ENCODE measurements around the gene POLR3H.
A peak's percentile ranks its signal among the peaks of the same experiment; 100 is the strongest.

Gene POLR3H

DNA sequence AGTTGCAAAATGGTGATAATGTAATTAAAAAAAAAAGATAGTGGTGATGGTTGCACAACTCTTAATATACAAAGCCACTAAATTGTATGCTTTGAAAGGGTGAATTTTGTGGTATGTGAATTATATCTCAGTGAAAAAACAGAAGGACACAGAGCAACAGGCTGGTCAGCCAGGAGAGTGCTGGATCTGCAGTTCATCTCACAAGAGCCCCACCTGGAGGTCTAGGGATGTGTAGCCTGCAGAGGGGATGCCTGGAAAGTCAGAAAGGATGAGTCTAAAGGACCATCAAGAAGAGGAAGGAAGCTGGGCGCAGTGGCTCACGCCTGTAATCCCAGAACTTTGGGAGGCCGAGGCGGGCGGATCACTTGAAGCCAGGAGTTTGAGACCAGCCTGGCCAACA lies 9.0 kb downstream of the POLR3H start:
- DNase-seq (ENCODE audit: low spot score): peak; percentile 60

DNA sequence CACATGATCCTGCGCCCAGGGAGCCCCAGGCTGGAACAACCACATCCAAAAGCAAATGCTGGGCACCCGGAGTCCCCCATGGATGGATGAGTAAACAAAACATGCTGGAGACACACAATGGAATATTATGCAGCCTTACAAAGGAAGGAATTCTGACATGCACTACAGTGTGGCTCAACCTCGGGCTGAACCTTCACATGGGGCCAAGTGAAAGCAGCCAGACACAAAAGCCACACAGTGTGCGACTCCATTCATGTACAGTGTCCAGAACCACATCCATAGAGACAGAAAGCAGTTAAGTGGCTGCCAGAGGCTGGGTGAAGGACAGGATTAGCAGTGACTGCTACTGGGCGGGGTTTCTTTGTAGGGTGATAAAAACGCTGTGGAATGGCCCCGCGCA lies 10.1 kb downstream of the POLR3H start:
- no peak for DNase-seq (ENCODE audit: low spot score)

DNA sequence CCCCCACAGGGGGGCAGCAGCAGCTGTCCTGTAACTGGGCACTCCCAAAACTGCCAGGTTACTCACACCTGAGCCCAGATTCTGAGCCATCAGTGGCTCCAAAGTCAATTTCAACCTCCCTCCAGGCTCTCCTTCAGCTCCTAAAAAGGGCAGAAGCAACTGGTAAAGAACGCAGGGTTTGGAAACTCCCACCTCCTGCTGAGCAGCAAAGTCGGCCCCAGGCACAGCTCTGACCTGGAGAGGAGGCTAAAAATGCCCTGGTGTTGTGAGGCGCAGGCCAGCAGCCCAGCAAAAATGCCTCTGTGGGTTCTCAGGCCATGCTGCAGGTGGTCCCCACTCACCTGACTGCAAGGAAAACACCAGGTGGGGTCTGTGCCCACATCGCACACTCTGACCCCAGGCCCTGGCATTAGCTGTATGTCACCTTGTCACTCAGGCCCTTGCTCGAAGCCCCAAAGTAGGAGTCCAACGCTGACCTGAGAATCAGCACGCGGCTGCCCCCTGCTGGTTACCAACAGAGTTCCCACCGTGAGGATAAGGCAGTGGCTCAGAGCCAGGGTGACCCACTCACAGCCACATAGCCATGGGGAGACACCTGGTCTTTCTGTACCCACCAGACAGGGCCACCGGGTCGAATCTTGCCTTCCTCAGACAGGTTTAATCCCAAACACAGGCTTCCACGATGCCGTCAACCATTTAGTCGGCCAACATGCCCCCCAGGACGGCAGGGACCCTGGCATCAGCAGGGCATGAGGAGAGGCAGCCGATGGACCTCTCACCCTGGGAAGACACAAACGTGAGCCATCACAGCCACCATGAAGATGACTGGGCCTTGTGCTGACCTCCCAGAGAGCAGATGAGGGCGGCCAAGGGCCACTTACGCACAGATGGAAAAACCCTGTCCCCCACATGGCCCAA lies 11.1 kb downstream of the POLR3H start:
- DNase-seq (ENCODE audit: low spot score): peak; percentile 70

DNA sequence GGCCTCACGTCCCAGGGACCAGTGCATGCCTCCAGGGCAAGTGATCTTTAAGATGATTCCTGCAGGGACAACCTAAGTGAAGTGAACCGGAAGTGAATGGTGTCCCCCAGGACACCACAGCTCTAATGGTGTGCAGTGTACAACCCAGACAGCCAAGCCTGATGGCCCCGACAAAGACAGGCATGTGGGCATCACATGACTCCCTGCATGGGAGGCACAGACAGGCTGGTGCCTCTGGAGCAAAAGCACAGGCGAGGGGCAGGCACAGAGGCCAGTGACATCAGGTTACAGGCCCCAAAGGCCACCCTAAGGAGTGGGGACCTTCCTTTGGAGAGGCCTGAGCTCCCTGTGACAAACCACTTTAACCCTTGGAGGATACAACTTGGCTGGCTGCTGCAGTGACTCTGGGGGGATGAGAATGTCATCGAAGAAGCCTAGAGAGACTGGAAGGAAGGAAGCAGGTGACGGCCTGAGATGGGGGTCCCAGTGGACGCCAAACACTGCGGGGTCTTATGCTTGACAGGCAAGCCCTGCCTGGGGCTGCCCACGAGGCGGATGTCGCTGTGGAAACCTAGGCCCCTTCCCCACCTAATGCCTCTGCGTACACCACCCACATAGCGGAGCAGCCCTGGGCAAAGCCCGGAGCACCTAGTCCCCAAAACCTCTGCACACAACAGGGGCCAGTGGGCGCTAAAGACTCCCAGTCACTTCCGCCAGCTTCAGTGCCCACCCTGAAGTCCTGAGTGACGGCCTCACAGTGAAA lies 12.4 kb downstream of the POLR3H start:
- DNase-seq (ENCODE audit: low spot score): no peak

DNA sequence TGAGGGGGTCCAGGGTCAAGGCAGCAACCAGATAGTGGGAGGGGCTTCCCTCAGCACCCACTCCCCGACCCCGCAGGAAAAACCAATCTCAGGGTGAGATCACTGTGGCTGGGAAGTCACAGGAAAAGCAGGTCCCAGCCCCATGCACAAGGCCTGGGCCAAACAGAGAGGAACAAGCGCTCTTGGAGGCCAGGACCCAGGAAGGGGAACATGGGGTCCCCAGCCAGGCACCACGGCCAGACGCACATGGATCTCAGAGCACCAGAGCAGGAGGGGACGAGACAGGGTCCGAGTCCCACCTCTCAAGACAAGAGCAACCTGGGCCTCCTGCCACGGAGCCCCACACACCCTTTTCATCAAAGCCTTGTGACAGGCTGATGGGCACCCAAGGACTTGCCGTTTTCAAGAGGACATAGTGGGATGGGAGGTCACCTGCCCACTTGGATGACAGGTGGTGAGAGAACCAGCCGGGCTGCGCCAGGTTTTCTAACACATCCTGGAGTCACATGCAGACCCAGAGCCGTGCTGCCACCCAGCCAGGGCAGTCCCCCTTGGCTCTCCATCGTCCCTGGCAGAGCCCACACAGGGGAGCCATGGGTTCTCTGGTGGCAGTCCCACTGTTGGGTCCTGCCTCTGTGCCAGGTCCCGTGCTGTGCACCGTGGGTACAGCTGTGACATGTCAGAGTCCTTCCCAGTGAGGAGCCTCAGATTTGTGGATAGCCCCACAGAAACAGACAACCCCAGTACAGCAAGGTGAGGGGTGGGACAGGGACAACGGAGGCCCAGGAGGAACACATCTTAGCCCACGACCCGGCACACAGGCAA lies 13.2 kb downstream of the POLR3H start:
- DNase-seq (ENCODE audit: low spot score): no peak

DNA sequence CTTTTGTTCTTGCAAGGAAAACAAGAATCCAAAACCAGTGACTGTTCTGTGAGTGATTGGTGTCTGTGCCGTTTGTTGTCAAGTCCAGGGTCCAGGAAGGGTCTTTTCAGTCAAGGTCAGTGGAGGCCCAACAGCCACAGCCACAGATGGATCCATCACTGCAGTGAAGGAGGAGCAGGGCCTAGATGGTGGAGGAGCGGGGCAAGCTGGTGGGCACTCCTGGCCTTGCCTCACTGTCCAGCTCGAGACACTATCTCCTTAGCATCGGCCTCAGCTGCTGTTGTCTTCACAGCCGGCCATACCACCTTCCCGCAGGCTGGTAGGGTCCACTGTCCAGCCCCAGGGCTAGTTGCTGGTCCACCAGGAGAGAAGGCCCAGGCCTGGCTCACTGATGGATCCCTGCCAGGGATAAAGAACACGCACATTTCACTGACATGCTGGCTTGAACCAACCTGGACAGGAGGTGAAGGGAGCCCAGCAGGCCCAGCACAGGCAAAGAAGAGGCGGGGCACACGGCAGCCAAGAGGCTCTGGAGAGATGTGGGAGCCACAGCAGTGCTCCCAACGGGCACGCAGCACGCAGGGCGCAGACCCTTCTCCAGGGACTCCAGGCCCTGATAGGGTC lies 15.2 kb downstream of the POLR3H start:
- DNase-seq (ENCODE audit: low spot score): no peak

DNA sequence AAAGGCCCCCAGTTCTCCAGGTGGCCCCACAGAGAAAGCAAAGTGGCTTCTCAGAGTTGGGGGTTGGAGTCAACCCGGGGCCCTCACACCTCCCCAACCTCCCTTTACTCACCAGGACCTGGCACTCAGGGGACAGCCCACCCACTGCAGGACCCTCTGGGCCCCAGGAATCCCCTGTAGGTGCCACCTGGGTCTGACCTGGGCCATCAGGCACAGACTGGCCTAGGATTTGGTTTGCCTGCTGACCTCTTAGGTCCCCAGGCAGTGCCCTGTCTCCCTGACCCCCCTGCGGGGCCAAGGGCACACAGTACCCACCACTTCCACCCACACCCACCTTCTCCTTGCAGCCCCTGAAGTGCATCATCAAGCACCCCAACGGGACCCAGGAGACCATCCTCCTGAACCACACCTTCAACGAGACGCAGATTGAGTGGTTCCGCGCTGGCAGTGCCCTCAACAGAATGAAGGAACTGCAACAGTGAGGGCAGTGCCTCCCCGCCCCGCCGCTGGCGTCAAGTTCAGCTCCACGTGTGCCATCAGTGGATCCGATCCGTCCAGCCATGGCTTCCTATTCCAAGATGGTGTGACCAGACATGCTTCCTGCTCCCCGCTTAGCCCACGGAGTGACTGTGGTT lies 16.0 kb downstream of the POLR3H start:
- DNase-seq (ENCODE audit: low spot score): no peak

DNA sequence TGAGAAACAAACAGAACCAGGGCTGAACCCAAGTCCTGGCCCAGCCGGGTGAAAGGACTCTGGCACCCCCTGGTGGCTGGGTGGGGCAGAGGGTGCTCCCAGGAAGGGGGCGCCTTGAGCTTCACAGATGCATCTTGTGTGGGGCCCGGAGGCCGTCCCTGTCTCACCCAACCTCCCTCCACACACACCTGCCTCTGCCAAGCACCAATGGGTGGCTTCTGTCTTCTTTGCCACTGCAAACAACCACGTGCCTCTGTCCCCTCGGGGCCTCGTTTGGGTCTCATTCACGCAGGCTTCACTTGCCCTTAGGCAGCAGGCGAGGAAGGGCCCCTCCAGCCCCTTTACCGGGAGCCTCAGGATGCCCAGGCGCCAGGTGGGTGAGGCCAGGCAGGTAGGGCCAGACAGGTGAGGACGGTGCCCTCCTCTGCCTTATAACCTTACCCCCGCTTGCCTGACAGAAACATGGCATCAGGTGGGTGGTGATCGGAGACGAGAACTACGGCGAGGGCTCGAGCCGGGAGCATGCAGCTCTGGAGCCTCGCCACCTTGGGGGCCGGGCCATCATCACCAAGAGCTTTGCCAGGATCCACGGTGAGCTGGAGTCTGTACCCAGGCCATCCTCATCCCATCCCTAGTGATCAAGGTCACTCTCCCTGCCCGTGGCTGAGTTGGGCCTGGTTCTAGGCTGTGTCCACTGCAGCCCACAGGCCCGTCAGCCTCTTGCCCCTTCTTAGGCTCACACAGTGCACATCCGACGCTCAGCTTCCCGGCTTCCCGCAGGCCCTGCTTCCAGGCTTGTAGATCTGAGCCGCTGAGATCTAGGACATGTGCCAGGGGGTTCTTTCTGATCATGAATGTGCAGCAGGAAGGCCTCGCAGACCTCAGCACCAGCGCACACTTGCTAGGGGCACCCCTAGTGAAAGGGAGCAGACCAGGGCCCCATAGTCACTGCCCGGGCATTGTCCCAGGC lies 17.2 kb downstream of the POLR3H start:
- peak; percentile 35 for DNase-seq (ENCODE audit: low spot score)

DNA sequence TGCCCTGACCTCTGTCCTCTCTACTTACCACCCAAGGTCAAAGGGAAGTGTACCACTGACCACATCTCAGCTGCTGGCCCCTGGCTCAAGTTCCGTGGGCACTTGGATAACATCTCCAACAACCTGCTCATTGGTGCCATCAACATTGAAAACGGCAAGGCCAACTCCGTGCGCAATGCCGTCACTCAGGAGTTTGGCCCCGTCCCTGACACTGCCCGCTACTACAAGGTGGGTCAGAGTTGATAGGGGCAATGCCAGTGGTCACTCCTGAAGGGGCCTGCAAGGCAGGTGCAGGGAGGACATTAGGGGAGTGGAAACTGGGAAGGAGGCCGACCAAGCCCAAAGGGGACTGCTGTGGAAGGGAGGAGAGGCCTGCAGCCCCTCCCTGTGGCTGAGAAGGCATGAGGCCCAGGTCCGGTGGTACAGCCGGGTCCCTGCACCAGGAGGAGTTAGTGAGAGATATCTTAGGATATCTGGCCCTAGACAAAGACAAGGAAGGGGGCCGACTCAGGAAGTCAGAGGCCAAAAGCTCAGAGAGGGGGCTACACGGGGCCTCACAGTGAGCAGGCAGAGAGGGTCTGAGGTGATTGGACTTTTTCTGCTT lies 17.9 kb downstream of the POLR3H start:
- no peak for DNase-seq (ENCODE audit: low spot score)

DNA sequence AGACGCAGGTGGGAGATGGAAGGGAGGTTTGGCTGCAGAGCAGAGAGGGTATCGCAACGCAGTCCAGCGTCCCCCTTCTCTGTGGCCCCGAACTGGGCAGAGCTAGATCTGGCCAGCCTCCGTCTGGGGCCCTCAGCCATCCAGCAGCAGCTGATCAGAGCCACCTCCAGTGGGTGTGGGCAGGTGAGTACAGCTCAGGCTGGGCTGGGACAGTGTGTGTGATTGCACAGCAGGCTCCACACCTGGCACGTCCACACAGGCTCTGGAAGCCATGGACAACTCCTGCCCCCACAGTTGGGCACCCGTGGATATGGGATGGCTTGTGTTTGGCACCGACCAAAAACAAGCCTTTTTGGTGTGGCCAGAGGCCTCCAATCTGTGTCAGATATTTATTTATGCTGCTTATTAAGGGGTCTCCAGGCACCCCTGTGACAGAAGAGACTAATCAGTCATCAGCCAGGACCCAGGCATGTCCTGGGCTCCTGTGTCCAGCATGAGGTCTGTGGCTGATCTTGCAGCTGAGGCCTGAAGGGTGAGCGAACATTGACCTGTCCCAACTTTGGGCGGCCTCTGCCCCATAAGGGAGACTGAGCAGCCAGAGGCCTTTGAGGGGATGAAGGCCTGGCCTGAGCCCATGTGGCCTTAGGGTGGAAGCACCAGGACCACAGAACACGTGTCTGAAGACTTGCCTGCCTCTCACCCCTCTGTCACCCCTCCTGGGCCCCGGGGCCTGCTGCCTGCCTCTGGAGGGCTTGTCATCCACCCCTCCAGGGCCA lies 18.6 kb downstream of the POLR3H start:
- no peak for DNase-seq (ENCODE audit: low spot score)

DNA sequence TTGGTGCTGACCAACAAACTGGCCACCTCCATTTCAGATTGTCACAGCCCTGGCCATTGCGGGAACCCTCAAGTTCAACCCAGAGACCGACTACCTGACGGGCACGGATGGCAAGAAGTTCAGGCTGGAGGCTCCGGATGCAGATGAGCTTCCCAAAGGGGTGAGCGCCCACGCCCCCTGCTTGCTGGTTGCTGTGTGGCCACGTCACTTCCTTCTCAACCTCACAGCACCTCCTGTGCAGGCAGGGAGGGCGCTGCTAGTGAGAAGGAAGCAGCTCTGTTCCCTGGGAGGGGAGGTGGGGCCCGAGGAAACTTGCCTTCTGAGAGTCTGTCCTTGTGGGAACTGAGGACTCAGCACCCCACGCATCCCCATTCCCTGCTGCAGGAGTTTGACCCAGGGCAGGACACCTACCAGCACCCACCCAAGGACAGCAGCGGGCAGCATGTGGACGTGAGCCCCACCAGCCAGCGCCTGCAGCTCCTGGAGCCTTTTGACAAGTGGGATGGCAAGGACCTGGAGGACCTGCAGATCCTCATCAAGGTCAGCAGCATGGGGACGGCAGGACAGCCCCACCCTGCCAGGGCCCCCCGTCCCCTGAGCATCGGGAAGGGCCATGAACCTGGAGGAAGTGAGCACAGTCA lies 19.3 kb downstream of the POLR3H start:
- no peak for DNase-seq (ENCODE audit: low spot score)

DNA sequence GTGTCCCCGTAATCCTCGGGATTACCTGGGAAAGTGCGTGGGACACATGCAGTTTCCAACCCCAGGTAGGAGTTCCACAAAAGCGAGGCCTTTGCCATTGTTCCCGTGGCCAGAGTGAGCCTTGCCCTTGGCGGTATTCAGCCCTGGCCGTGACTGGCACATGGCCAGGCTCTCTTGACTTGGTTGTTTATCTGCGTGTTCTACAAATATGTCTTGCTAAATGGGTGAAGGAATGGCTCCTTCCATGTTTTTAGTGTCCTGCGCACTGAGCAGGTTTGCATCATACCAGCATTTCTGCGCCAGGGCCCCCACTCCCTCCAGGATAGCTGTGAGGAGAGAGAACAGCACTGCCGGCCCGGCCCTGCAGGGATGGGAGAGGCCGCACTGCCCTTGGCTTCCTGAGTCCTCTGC lies 20.0 kb downstream of the POLR3H start:
- DNase-seq (ENCODE audit: low spot score): no peak

DNA sequence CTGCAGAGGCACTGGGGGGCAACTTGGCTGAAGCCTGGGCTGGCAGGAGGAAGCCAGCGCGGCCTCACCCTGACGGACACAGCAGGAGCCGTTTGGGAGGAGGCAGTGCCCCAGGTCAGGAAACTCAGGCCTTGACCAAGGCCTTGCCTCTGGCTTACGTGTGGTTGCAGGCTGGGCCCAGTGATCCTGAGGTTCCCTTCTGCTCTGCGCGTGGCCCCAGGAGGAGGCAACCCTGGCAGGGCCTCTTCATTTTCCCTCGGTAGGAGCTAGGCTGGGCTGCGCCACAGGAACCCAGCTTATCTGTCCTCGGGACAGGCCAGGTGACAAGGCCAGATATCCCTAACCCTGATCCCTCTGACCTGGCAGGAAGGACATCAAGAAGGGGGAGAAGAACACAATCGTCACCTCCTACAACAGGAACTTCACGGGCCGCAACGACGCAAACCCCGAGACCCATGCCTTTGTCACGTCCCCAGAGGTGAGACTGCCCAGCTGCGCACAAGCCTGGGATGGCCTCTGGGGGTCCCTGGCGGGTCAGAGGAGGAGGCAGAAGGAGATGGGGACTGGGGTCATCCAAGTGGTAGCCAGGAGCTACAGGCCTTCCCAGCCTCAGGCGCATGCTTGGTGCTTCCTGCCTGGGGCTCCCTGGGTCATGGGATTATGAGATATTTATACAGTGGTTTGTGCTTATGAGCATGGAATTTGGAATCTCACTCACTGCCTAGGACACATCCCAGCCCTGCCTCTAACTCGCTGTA lies 20.6 kb downstream of the POLR3H start:
- DNase-seq (ENCODE audit: low spot score): no peak

DNA sequence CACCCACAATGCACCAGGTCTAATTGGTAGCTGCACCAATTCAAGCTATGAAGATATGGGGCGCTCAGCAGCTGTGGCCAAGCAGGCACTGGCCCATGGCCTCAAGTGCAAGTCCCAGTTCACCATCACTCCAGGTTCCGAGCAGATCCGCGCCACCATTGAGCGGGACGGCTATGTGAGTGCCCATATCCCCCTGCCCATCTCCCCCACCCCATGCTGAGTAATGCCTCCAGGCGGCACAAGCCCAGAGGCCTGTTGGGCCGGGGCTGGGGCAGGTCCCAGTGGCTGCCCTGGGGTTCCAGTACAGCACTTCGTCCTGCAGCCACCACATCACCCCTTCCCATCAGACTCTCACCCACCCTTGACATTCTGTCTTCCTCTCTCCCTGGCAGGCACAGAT lies 21.5 kb downstream of the POLR3H start:
- no peak for DNase-seq (ENCODE audit: low spot score)

DNA sequence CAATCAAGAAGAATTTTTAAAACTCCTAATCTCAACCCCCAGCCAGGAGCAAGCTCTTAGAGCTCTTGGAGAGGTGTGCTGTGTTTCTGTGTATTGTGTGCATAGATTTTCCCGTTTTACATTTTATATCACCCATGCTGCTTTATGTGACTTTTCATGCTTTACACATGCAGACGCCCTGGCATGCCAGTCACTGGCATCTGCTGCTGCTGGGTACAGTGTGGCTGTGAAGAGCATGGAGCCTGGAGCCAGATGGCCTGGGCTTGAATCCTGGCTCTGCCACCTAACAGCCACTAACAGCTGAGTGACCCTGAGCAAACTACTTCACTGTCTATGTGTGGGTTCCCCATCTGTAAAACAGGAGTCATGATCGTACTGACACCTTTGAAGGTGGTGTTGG lies 23.1 kb downstream of the POLR3H start:
- no peak for DNase-seq (ENCODE audit: low spot score)

DNA sequence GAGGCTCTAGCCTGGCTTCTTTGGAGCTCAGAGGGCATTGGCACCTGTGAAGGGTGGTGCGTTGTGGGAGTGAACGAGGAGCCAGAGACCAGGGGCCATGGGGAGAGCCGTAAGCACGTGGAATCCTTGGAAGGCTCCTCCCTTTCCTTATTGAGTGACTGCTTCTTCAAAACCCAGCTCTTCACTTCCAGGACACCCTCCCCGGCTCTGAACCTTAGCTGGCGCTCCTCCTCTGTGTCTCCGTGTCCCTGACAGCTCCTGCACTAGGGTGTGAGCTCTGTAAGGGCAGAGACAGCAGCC lies 26.3 kb downstream of the POLR3H start:
- DNase-seq (ENCODE audit: low spot score): no peak

DNA sequence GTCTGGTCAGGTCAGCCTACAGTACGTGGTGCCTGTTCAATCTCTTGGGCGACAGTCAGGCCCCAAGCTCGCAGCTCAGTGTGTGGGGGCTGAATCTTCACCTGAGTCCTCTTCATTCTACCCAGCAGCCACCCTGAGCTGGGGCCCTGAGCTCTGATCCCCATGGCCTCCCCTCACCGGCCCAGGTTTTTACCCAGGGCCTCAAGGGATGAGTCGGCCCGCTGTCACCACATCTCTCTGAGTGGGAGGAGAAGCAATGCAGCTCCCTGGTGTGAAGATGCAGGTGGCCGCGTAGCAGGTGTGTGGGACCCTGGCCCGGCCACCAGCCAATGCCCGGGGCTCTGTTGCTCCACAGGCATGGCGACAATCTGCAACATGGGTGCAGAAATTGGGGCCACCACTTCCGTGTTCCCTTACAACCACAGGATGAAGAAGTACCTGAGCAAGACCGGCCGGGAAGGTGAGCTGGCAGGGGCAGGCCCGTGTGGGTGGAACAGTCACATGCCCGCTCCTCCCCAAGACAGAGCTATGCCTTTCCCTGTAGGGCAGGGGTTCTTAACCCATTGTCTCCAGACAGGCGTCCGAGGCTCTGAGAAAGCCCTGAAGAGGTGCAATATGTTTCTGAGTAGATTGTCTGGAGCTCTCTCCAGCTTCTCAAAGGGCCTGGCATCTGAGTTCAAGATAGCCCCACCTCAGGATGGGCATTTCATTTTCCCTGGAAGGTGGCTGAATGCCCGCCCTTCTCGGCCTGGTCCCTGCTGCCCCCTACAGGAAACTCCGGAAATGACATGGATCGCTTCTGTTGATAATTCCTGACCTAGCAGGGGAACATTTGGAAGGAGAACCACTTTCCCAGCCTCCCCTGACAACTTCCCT lies 26.9 kb downstream of the POLR3H start:
- DNase-seq (ENCODE audit: low spot score): peak; percentile 52
